SK-N-MC (cell line): ENCODE results near the gene ESPNL.

Experiments
- DNase-seq: peaks from one replicate; pipeline ENCODE4 v3.0.0-alpha.2; 2011; ENCODE audit warnings: low read depth, low spot score
- H3K27ac ChIP-seq: fragments of 200-600 bp; sonication (generic); 2 replicates; pipeline ENCODE4 v1.5.1; 2016; ENCODE audit warnings: mixed run types
- H3K36me3 ChIP-seq: fragments of 200-600 bp; sonication (generic); 2 replicates; pipeline ENCODE4 v1.6.1; 2017; ENCODE audit warnings: antibody characterized with exemption, low read length, mixed read lengths; ENCODE audit not compliant: insufficient read depth
- H3K4me3 ChIP-seq: fragments of 200-600 bp; sonication (generic); 2 replicates; pipeline ENCODE4 v1.5.1; 2016
- H3K9ac ChIP-seq: fragments of 200-600 bp; sonication (generic); 2 replicates; pipeline ENCODE4 v1.8.0; 2017; ENCODE audit warnings: mixed run types, mixed read lengths; ENCODE audit not compliant: insufficient read length
- H3K9me3 ChIP-seq: fragments of 200-600 bp; sonication (generic); 2 replicates; pipeline ENCODE4 v1.6.1; 2017; ENCODE audit warnings: low read depth, mild to moderate bottlenecking, antibody characterized with exemption, low read length, moderate library complexity, mixed read lengths
- EZH2 ChIP-seq: fragments of 200-600 bp; sonication (generic); IDR thresholded peaks from one replicate; pipeline ENCODE4 v1.6.1; 2017; ENCODE audit warnings: antibody characterized with exemption
- FOXP2 ChIP-seq: optimal IDR thresholded peaks from 2 replicates; pipeline ENCODE3; 2011; ENCODE audit warnings: mild to moderate bottlenecking, moderate library complexity; ENCODE audit not compliant: insufficient read depth; ENCODE audit errors: extremely low read length, control extremely low read depth
- POLR2AphosphoS5 ChIP-seq: IDR thresholded peaks from 2 replicates; pipeline ENCODE4 v1.6.1; 2012; ENCODE audit warnings: mild to moderate bottlenecking, low read depth, low read length, borderline replicate concordance

The ESPNL gene

GRCh38 chr2:238104691-238105371, 4.7 kb downstream of the ESPNL start:
- no peaks in the 10 kb centered on the region for H3K9me3 ChIP-seq
- H3K4me3 ChIP-seq = no peak overlapping the region
- H3K27ac ChIP-seq = no peak overlapping the region
- no peak overlapping the region for H3K9ac ChIP-seq
- TF ChIP-seq FOXP2 (no peak), EZH2 (no peak), POLR2AphosphoS5 (no peak)
- DNase-seq = no peak
- no peaks in the 10 kb centered on the region for H3K36me3 ChIP-seq

GRCh38 chr2:238105506-238106338, 5.6 kb downstream of the ESPNL start:
- H3K9me3 ChIP-seq = no peaks in the 10 kb centered on the region
- no peak overlapping the region for H3K27ac ChIP-seq
- no peak overlapping the region for H3K4me3 ChIP-seq
- DNase-seq = no peak
- H3K9ac ChIP-seq = no peak overlapping the region
- no peaks in the 10 kb centered on the region for H3K36me3 ChIP-seq
- TF ChIP-seq EZH2 (no peak), FOXP2 (no peak), POLR2AphosphoS5 (no peak)

GRCh38 chr2:238106339-238106697, 6.2 kb downstream of the ESPNL start:
- no peak overlapping the region for H3K4me3 ChIP-seq
- no peak overlapping the region for H3K27ac ChIP-seq
- H3K9ac ChIP-seq = no peak overlapping the region
- TF ChIP-seq FOXP2 = no peak
- TF ChIP-seq EZH2 = no peak
- no peak for DNase-seq
- no peaks in the 10 kb centered on the region for H3K36me3 ChIP-seq
- no peaks in the 10 kb centered on the region for H3K9me3 ChIP-seq

GRCh38 chr2:238106698-238107524, 6.8 kb downstream of the ESPNL start:
- TF ChIP-seq FOXP2 (no peak), POLR2AphosphoS5 (no peak), EZH2 (no peak)

GRCh38 chr2:238107525-238108422, 7.6 kb downstream of the ESPNL start:
- 0 out of 2 replicates have a peak, but pooled peaks cover 4% of the 10 kb centered on the region for H3K9me3 ChIP-seq
- no peak overlapping the region for H3K27ac ChIP-seq
- DNase-seq = no peak
- no peak overlapping the region for H3K9ac ChIP-seq
- no peak overlapping the region for H3K4me3 ChIP-seq
- no peaks in the 10 kb centered on the region for H3K36me3 ChIP-seq
- TF ChIP-seq EZH2 (no peak), POLR2AphosphoS5 (no peak), FOXP2 (no peak)

More at GRCh38 chr2:238106698-238107524, 6.8 kb downstream of the ESPNL start:
- no peaks in the 10 kb centered on the region for H3K36me3 ChIP-seq
- DNase-seq = no peak
- no peak overlapping the region for H3K9ac ChIP-seq
- H3K27ac ChIP-seq = no peak overlapping the region
- no peak overlapping the region for H3K4me3 ChIP-seq
- no peaks in the 10 kb centered on the region for H3K9me3 ChIP-seq

- Histone ChIP-seq H3K36me3 (no peaks in the 10 kb centered on the region), H3K4me3 (no peak overlapping the region), H3K27ac (peak overlapping the region; percentile 62), H3K9me3 (0 out of 2 replicates have a peak, but pooled peaks cover 4% of the 10 kb centered on the region), H3K9ac (no peak overlapping the region)
- TF ChIP-seq EZH2 (no peak), FOXP2 (no peak), POLR2AphosphoS5 (no peak)
- no peak for DNase-seq
Observed at GRCh38 chr2:238108423-238109183, 8.5 kb downstream of the ESPNL start.

GRCh38 chr2:238113611-238114010, 13.5 kb downstream of the ESPNL start:
- no peak for DNase-seq
- H3K27ac ChIP-seq = no peak overlapping the region
- H3K4me3 ChIP-seq = no peak overlapping the region
- H3K9ac ChIP-seq = no peak overlapping the region
- no peaks in the 10 kb centered on the region for H3K36me3 ChIP-seq
- 0 out of 2 replicates have a peak, but pooled peaks cover 4% of the 10 kb centered on the region for H3K9me3 ChIP-seq
- TF ChIP-seq EZH2 = no peak
- TF ChIP-seq FOXP2 = no peak
- TF ChIP-seq POLR2AphosphoS5 = no peak
